HPDE6-E6E7 (cell line): ENCODE results near the gene ZSWIM3.
"Not testable (repeated sequence)": the region's sequence is repeated elsewhere in the genome, so short reads cannot be mapped to it uniquely, and the experiment has no call there.

Experiments used
- DNase-seq: peaks from one replicate; pipeline ENCODE4 v3.0.0; 2011; ENCODE audit warnings: missing footprints; ENCODE audit errors: extremely low spot score

The ZSWIM3 gene

DNA sequence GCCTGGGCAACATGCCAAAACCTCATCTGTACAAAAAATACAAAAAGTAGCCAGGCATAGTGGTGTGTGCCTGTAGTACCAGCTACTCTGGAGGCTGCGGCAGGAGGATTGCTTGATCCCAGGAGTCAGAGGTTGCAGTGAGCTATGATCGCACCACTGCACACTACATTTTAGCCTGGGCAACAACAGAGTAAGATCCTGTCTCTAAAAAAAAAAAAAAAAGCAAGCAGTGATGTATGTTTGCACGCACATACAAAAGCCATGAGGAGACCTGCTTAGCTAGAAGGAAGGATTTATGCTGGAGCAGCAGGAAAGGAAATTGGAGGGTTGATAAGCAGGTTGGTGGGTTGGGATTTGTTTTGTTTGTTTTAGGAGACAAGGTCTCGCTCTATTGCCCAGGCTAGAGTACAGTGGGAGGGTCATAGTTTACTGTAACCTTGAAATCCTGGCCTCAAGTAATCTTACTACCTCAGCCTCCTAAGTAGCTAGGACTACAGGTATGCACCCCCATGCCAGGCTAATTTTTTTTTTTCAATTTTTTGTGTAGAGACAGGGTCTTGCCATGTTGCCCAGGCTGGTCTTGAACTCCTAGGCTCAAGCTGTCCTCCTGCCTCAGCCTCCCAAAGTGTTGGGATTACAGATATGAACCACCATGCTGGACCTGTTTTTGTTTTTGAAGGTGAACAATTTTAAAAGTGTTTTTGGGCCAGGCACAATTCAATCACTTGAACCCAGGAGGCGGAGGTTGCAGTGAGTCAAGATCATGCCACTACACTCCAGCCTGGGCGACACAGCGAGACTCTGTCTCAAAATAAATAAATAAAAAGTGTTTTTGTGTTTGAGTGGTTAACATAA, 4.0 kb downstream of the ZSWIM3 start:
- no peak for DNase-seq

- no peak for DNase-seq
Measured at GRCh38 chr20:45863543-45864470, 6.4 kb downstream of the ZSWIM3 start.

- DNase-seq, result no peak
Measured at GRCh38 chr20:45866454-45866853, 9.0 kb downstream of the ZSWIM3 start.

DNA sequence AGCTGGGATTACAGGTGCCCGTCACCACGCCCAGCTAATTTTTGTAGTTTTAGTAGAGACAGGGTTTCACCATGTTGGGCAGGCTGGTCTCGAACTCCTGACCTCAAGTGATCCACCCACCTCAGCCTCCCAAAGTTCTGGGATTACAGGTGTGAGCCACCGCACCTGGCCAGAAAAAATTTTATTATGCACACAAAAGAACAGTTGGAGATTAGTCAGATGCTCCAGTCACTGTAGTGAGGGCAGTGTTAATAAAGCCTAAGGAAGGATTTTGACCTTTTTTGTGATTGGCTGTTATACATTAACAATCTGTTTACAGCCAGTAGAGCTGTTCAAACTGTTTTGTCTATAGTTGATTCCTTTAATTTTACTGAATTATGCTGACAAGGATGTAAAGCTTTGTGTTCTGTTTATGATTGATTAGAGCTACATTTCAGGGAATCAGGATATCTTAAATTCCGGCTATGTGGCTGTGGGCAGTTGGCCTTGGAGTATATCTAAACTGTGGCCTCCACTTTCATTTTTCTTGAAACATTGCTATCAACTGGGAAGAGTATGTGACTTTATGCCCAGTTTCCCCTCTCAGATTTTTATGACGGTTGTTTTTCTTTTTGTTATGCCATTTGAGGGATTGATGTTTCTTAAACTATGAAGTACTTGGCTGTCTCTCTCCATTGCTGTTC, 9.9 kb downstream of the ZSWIM3 start:
- DNase-seq, result no peak

DNA sequence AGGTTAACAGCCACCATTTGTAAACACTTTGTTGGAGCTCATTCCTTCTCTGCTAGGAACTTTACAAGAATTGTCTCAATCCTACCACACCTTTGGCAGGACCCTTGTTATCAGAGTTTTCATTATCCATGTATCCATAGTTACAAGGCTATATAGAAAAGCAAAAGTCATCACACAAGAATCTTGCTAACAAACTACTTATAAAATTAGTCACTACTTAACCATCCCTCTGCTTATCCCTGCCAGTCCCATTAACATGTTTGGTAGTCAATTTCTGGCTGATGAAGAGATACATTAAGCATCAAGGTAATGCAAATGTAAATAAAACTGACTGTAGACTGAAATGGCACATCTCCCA, 10.4 kb downstream of the ZSWIM3 start:
- DNase-seq, result peak; percentile 47

DNA sequence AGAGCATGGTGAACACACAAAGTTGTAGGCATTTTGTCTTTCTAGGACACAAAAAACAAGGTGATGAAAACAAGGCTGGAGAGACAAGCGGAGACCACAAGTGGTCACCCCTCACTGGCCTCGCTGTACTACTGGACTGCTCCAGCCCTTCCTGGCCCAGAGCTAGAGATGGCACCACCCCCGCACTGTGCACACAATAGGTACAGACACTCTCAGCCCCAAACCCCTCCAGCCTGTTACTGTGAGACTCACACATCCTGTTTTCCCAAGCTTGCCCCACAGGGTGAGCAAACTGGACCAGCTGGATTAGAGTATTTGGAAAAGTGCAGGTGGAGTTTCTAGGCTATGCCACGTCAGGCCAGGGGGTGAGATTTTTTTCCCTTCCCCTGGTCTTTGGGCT, 15.2 kb downstream of the ZSWIM3 start:
- no peak for DNase-seq

DNA sequence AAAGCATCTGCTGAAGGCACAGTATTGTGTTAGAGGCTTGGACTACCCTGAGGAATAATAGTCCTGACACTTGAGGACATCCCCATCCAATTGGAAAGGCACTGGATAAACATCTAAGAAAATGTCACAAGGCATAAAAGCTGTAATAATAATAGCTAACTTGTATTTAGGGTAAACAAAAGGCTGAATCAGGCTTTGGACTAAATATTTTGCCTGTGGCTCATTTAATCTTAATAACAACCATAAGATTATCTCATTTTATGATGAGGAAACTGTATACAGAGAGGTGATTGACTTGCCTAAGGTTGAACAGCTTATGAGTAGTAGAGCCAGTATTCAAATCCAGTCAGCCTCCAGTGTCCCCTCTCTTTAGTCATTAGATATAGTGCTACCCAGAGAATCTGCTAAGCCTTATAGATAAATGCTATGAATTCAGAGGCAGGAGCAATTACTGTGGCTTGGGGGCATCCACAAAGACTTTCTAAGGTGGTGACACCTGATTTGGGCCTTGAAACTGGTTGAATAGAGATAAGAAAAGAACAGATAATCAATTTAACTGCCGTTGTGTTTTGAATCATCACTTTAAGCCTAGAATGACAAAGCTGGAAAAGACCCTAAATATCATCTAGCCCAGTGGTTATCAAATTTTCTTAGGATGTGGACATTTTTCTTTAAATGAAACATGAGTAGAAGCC, 16.1 kb downstream of the ZSWIM3 start:
- DNase-seq, result no peak

DNA sequence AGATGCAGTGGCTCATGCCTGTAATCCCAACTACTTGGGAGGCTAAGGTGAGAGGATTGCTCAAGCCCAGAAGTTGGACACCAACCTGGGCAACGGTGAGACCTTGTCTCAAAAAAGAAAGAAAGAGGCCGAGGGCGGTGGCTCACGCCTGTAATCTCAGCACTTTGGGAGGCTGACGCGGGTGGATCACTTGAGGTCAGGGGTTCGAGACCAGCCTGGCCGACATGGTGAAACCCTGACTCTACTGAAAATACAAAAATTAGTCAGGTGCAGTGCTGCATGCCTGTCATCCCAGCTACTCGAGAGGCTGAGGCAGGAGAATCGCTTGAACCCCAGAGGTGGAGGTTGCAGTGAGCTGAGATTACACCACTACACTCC, 16.7 kb downstream of the ZSWIM3 start:
- not testable (repeated sequence) for DNase-seq

DNA sequence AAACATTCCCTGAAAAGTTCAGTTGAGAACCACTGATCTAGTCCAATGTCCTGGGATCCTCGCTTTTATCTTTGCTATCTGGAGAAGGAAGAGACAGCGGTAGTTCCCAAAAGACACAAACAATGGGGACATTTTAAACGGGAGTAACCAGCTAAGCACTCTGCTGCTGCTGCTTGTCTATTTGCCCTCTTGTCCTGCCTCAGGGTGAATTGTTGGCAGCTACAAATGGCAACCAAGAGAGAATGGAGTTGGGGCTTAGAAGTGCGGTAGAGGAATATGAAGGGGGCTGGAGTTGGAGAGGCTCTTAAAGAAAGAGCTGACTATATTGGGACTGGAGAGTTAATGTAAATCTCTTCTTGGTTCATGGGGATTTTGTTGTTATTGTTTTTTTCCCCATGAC, 17.2 kb downstream of the ZSWIM3 start:
- no peak for DNase-seq

DNA sequence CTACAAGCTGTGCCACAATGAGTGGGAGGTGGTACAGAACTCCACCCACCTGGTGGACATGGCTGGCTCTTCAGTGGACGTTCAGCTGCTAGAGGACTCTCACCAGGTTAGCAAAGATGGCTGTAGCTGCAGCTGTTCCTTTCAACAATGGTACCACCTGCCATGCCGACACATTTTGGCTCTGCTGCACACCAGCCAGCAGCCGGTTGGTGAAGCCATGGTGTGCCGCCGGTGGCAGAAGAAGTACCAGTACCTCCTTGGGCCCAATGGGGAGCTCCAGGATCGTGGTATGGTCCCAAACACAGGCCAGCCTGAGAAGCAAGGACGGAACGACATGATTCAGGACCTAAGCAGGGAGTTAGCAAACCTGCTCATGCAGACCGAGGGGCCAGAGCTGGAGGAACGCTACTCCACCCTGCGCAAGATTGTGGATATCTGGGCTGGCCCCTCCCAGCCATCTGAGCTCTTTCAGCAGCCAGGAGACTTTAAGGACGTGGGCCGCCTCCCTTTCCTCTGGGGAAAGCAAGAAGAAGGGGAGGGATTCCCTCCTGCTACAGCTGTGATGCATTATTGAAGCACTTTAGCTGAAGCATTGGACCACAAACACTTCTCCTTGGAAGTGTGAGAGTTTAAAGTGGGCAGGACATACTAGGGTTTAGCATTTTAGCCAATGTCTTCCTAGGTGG, 20.8 kb downstream of the ZSWIM3 start:
- DNase-seq, result no peak

GRCh38 chr20:45880988-45881788, 23.8 kb downstream of the ZSWIM3 start, which contains the start of gene ZSWIM1:
Gene ZSWIM1, plus strand, starts transcription at chr20:45881227. Its CDS starts 1,366 bp downstream, at chr20:45882593.
- peak; percentile 100 for DNase-seq

- DNase-seq, result no peak
Measured at GRCh38 chr20:45882469-45883099, 25.2 kb downstream of the ZSWIM3 start.

DNA sequence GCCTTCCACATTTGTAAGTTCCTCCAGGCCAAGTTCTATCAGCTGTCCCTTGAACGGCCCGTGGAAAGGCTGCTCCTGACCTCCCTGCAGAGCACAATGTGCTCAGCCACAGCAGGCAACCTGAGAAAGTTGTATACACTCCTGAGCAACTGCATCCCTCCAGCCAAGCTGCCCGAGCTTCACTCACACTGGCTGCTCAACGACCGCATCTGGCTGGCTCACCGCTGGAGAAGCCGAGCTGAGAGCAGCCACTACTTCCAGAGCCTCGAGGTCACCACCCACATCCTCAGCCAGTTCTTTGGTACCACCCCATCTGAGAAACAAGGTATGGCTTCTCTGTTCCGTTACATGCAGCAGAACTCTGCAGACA, 25.7 kb downstream of the ZSWIM3 start:
- no peak for DNase-seq

DNA sequence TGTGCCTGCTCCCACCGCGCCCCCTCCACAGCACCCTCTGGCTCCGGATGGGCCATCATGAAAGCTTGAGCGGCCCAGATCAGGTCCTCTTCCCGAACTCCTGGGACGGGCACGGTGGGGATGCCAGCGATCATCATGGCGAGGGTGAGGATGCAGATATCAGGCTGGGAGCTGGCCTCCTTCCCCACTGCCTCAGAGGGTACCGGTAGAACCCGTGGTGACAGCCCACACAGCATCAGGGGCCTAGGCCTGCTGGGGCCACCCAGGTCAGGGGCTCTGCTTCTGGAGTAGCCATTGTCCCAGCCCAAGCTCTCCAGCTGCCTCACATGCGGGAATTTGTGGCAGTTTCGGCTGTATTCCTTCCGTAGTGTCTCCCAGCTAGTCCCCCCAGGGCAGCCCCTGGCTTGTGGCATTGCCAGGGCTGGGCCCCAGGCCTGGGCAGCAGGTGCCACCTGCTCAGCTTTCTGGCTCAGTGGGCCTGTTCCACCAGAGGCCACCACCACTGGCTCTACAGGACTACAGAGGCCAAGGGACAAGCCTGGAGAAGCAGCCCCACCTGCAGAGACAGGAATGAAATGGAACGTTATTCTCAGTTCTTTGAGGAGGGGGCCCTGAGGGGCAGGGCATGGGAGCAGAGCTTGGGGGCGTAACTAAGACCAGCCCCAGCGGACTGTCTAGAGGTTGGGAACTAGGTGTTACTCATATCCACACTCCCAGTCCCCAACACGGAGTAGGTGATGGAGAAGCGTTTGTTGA, 29.4 kb downstream of the ZSWIM3 start:
- DNase-seq, result no peak

- no peak for DNase-seq
Measured at GRCh38 chr20:45887346-45887715, 29.9 kb downstream of the ZSWIM3 start, which contains the start of gene SPATA25. Gene SPATA25, minus strand, starts transcription at chr20:45887622. Its CDS starts 32 bp downstream, at chr20:45887590.

- no peak for DNase-seq
Measured at GRCh38 chr20:45888681-45889080, 31.3 kb downstream of the ZSWIM3 start.

DNA sequence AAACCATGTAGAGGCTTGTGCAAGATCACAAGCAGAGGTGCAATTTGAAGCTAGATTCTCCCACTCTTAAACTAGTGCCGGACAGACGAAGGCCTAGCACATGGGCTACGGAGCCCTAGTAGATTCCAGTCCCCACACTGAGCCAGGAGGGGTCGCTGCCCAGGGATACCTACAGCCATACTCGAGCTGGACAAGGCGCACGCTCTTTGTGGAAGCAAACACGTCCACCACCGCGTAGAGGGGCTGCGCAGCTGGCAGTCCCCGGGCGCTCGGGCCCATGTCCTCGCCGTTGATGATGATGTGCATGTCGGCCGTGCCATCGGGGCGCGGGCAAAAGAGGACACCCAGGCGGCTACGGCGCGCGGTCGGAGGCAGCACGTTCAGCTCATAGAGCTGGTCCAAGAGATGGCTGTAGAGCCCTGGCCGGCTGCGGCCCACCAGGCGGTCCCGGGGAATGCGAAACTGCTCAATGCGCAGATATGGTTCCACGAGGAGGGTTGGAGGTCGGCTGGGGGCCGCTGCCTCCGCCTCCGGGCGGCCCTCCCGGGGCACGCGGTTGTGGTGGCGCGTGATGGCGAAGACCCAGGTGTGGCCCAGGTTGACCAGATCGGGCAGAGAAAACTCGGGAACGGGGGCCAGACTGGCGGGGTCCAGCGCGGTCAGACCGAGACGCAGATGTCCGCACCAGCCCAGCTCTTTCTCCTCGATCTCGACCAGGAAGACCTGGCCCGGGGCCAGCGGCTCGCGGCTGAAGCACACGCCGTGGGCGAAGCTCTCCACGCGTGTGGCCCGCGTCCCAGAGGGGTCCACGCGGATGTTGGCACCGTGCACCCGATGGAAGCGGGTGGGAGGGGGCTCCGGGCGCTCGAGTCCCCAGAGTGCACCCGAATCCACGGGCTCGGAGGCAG, 32.9 kb downstream of the ZSWIM3 start:
- peak; percentile 53 for DNase-seq
